22Rv1 (cell line): Measurements from ENCODE around the gene ARL14.

Experiments
- H3K27ac ChIP-seq: fragments of 450-650 bp; 2 replicates; pipeline ENCODE4 v1.5.1; 2017
- ZFX ChIP-seq: fragments of 450-650 bp; IDR thresholded peaks from 2 replicates; pipeline ENCODE4 v1.6.1; 2017; ENCODE audit warnings: antibody characterized with exemption, borderline replicate concordance
- TF ChIP-seq, protein P1 (sequence below): fragments of 450-650 bp; IDR thresholded peaks from 2 replicates; pipeline ENCODE4 v1.5.1; 2017; ENCODE audit warnings: mild to moderate bottlenecking

ARL14 gene

GRCh38 chr3:160641665-160642309, 35.2 kb upstream of the ARL14 start:
- H3K27ac ChIP-seq, result no peak overlapping the region
- TF ChIP-seq ZFX, result no peak
- TF ChIP-seq, protein P1, sequence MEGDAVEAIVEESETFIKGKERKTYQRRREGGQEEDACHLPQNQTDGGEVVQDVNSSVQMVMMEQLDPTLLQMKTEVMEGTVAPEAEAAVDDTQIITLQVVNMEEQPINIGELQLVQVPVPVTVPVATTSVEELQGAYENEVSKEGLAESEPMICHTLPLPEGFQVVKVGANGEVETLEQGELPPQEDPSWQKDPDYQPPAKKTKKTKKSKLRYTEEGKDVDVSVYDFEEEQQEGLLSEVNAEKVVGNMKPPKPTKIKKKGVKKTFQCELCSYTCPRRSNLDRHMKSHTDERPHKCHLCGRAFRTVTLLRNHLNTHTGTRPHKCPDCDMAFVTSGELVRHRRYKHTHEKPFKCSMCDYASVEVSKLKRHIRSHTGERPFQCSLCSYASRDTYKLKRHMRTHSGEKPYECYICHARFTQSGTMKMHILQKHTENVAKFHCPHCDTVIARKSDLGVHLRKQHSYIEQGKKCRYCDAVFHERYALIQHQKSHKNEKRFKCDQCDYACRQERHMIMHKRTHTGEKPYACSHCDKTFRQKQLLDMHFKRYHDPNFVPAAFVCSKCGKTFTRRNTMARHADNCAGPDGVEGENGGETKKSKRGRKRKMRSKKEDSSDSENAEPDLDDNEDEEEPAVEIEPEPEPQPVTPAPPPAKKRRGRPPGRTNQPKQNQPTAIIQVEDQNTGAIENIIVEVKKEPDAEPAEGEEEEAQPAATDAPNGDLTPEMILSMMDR, result no peak

GRCh38 chr3:160643994-160644393, 33.0 kb upstream of the ARL14 start:
- no peak overlapping the region for H3K27ac ChIP-seq
- no peak for TF ChIP-seq ZFX
- TF ChIP-seq, protein P1, result no peak

GRCh38 chr3:160644491-160644890, 32.5 kb upstream of the ARL14 start:
- H3K27ac ChIP-seq, result no peak overlapping the region
- no peak for TF ChIP-seq ZFX
- TF ChIP-seq, protein P1, result no peak

DNA sequence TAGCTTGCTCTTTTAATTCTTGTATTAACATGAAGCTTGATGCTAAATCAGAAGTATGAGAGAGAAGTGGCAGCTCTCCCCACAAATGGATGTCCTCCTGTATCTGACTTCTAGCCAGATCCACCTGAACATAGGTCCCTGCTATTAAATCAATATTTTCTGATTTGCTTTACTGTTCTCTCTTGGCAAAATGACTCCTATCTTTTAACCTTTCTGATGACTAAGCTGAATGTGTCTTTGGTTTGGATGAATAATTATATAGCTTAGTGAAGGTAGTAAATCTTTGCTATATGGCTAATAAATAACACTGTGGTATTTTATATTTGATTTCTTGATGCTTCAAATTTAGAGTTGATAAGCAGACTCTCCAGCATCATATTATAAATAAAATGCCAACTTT, 28.3 kb upstream of the ARL14 start:
- no peak for TF ChIP-seq ZFX
- TF ChIP-seq, protein P1, result no peak
- no peak overlapping the region for H3K27ac ChIP-seq

DNA sequence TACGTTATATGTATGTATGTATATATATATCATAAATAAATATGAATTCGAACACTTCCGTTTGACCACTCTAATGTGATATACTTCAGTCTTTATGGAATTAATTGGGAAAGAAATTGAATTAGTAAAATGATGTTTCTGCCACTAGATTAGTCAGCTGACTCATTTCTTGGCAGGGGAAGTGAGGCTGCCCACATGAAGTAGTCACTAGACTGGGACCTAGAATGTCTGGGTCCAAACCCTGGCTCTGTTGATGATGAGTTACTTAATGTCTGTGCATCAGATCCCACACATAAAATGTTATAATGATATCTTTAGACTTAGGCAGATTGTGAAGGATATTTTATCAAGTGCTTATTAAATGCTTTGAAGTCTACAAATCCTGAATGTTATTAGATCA, 27.4 kb upstream of the ARL14 start:
- TF ChIP-seq ZFX, result no peak
- TF ChIP-seq, protein P1, result no peak
- H3K27ac ChIP-seq, result no peak overlapping the region

- no peak for TF ChIP-seq ZFX
- TF ChIP-seq, protein P1, result no peak
- no peak overlapping the region for H3K27ac ChIP-seq
Measured at GRCh38 chr3:160653512-160653911, 23.4 kb upstream of the ARL14 start.

DNA sequence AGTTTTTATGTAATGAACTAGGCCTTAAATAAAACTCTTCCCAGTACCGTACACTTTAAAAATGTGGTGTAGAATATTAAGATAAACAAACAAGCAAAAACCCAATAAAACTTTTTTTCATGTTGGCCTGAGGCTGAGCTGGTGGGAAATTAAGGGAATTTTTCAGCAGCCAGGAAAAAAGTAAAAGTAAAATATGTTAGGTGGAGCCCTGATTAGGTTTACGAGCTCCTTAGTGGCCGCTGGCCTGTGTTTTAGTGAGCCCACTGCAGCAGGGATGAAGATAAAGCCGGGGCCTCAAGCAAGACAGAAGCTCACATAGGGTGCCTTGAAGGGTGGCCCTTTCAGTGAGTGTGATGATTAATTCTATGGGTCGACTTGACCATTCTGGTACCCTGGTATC, 16.1 kb upstream of the ARL14 start:
- no peak overlapping the region for H3K27ac ChIP-seq
- no peak for TF ChIP-seq ZFX
- TF ChIP-seq, protein P1, result no peak
